ENCODE results near the gene GNG12.

DNA sequence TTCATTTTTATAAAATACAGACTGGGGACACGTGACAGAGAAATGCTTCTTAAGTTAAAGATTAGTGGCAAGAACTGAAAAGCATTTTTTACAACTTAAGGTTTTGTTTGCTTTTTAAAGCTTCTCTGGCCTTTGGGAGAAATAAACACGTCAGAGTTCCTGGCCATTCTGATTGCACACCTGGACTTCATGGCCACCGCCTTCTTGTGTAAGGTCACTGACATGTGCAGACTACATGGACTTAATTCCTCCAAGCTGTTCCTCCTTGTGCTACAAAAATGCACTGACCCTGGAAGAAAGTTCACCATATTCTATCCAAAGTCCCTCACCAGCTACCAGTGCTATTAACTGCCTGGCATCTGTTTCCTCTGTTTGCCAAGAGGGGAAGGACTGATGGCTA is 92.1 kb downstream of the GNG12 start:
- TF ChIP-seq, protein P1, sequence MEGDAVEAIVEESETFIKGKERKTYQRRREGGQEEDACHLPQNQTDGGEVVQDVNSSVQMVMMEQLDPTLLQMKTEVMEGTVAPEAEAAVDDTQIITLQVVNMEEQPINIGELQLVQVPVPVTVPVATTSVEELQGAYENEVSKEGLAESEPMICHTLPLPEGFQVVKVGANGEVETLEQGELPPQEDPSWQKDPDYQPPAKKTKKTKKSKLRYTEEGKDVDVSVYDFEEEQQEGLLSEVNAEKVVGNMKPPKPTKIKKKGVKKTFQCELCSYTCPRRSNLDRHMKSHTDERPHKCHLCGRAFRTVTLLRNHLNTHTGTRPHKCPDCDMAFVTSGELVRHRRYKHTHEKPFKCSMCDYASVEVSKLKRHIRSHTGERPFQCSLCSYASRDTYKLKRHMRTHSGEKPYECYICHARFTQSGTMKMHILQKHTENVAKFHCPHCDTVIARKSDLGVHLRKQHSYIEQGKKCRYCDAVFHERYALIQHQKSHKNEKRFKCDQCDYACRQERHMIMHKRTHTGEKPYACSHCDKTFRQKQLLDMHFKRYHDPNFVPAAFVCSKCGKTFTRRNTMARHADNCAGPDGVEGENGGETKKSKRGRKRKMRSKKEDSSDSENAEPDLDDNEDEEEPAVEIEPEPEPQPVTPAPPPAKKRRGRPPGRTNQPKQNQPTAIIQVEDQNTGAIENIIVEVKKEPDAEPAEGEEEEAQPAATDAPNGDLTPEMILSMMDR (IDR thresholded peaks at IDR 0.05): no peak
- TF ChIP-seq POLR2A (IDR thresholded peaks at IDR 0.05) (no peak), POLR2AphosphoS5 (IDR thresholded peaks at IDR 0.05) (no peak), EP300 (IDR thresholded peaks at IDR 0.05) (no peak)

All from stomach (tissue), 4 donors.